K562 (cell line): ENCODE measurements around the gene SRRM4.

Experiments
- AFF4 ChIP-seq: sonication (generic); formaldehyde crosslinking; IDR thresholded peaks from 2 replicates; pipeline ENCODE4 v1.8.0; 2023; ENCODE audit warnings: mild to moderate bottlenecking, missing genetic modification reagents
- CTCF ChIP-seq, 3 experiments: IDR thresholded peaks in 2 of 3; conservative IDR thresholded peaks in 1 of 3; 2 replicates each; pipeline ENCODE4 v1.5.1; 2011 to 2012; ENCODE audit warnings: low read length in 3 of 3, mild to moderate bottlenecking in 3 of 3, control low read depth in 2 of 3, improper control_type of control experiment in 1 of 3, inconsistent platforms in 1 of 3, low read depth in 1 of 3, mixed read lengths in 1 of 3, moderate library complexity in 1 of 3; ENCODE audit not compliant: insufficient read depth in 2 of 3
- HMG20A ChIP-seq: fragments of 450-650 bp; formaldehyde crosslinking; conservative IDR thresholded peaks from 2 replicates; pipeline ENCODE4 v1.4.0; 2020; ENCODE audit warnings: mild to moderate bottlenecking, mixed read lengths
- POLR2A ChIP-seq: fragments of 450-650 bp; conservative IDR thresholded peaks from 2 replicates; pipeline ENCODE4 v1.6.1; 2016
- STAG1 ChIP-seq: sonication (generic); formaldehyde crosslinking; IDR thresholded peaks from 2 replicates; pipeline ENCODE4 v1.5.0; 2020; ENCODE audit warnings: missing genetic modification reagents, borderline replicate concordance
- TAF7 ChIP-seq: fragments of 450-650 bp; IDR thresholded peaks from 2 replicates; pipeline ENCODE4 v1.6.1; 2016; ENCODE audit warnings: missing genetic modification characterization, missing compliant biosample characterization
- TAF9B ChIP-seq: fragments of 450-650 bp; IDR thresholded peaks from 2 replicates; pipeline ENCODE4 v1.6.1; 2018; ENCODE audit warnings: mild to moderate bottlenecking; ENCODE audit not compliant: partially characterized antibody
- ZNF165 ChIP-seq: fragments of 250-450 bp; sonication (Bioruptor Pico); IDR thresholded peaks from 2 replicates; pipeline ENCODE4 v1.4.0; 2020; ENCODE audit warnings: borderline replicate concordance

GRCh38 chr12:118960865-118961264 is 20.5 kb upstream of the SRRM4 start:
- TF ChIP-seq TAF7 (tag): no peak
- no peak for TF ChIP-seq CTCF (IDR thresholded peaks at IDR 0.05 in 2 of 3, conservative IDR thresholded peaks at IDR 0.05 in 1 of 3; ENCODE audit: insufficient read depth in 2 of 3, low read depth in 1 of 3, low read length in 3 of 3)
- no peak for TF ChIP-seq TAF9B
- TF ChIP-seq ZNF165 (CRISPR knock-in tag): no peak
- no peak for TF ChIP-seq POLR2A
- TF ChIP-seq AFF4 (CRISPR knock-in tag): no peak
- TF ChIP-seq STAG1 (CRISPR knock-in tag): no peak
- TF ChIP-seq HMG20A (CRISPR knock-in tag): no peak
